GM12872 (cell line): ENCODE results near the gene C16orf74.
A peak's percentile ranks its signal among the peaks of the same experiment; 100 is the strongest.

Experiments
- CTCF ChIP-seq: IDR thresholded peaks from 3 replicates; pipeline ENCODE4 v1.5.1; 2011; ENCODE audit warnings: low read depth, mild to moderate bottlenecking, low read length, moderate library complexity; ENCODE audit not compliant: insufficient read depth

Gene C16orf74

GRCh38 chr16:85762970-85763369, 12.1 kb upstream of the C16orf74 start:
- no peak for TF ChIP-seq CTCF

- no peak for TF ChIP-seq CTCF
These were observed 11.0 kb upstream of the C16orf74 start for GRCh38 chr16:85761861-85762260.

GRCh38 chr16:85759631-85760419, 8.9 kb upstream of the C16orf74 start:
- peak; percentile 79 for TF ChIP-seq CTCF

GRCh38 chr16:85759136-85759535, 8.2 kb upstream of the C16orf74 start:
- TF ChIP-seq CTCF = no peak

GRCh38 chr16:85757341-85757822, 6.5 kb upstream of the C16orf74 start:
- no peak for TF ChIP-seq CTCF

- TF ChIP-seq CTCF = no peak
These were observed 5.3 kb upstream of the C16orf74 start for GRCh38 chr16:85755929-85756768.

- no peak for TF ChIP-seq CTCF
These were observed 3.5 kb upstream of the C16orf74 start for GRCh38 chr16:85754413-85754812.
